Tibial nerve (tissue), 3 donors: ENCODE results near the gene TRIP12.

Source experiments
- POLR2A ChIP-seq, 2 donors: fragments of 450-650 bp; IDR thresholded peaks; one replicate each; pipeline ENCODE4 v1.6.1; 2017; ENCODE audit warnings: antibody characterized with exemption in 2 of 2, mild to moderate bottlenecking in 2 of 2, moderate library complexity in 2 of 2
- TF ChIP-seq, protein P1 (sequence below), 5 experiments: fragments of 200-600 bp in 3 of 5; fragments of 450-650 bp in 2 of 5; sonication (generic) in 3 of 5; IDR thresholded peaks; one replicate each; pipeline ENCODE4 v1.5.1; 2016 to 2019; ENCODE audit warnings: antibody characterized with exemption in 5 of 5, mild to moderate bottlenecking in 3 of 5, moderate library complexity in 2 of 5

DNA sequence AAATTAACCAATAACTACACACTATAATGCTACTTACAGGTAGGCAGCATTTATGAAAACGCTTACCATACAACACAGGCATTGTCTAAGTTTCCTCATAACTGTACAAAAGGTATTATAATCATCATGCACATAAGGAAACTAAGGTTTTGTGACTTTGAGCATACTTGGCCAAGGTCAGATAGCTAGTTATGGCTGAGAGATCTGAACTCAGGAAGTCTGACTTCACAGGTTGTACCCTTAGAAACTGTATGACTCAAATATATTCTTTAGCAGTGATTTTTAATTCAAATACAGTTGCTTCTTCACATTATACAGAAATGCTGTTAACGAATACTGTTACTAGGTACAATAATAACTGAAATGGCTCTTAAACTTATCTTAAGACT is 89.3 kb downstream of the TRIP12 start:
- TF ChIP-seq, protein P1, sequence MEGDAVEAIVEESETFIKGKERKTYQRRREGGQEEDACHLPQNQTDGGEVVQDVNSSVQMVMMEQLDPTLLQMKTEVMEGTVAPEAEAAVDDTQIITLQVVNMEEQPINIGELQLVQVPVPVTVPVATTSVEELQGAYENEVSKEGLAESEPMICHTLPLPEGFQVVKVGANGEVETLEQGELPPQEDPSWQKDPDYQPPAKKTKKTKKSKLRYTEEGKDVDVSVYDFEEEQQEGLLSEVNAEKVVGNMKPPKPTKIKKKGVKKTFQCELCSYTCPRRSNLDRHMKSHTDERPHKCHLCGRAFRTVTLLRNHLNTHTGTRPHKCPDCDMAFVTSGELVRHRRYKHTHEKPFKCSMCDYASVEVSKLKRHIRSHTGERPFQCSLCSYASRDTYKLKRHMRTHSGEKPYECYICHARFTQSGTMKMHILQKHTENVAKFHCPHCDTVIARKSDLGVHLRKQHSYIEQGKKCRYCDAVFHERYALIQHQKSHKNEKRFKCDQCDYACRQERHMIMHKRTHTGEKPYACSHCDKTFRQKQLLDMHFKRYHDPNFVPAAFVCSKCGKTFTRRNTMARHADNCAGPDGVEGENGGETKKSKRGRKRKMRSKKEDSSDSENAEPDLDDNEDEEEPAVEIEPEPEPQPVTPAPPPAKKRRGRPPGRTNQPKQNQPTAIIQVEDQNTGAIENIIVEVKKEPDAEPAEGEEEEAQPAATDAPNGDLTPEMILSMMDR (IDR thresholded peaks at IDR 0.05), result no peak
- no peak for TF ChIP-seq POLR2A (IDR thresholded peaks at IDR 0.05)
